Activated CD8-positive, alpha-beta memory T cell treated with anti-CD3 and anti-CD28 coated beads for 4 hours (primary cell): Measurements from ENCODE around the gene VWA2.

Experiments
- DNase-seq, 2 donors: peaks; one replicate each; pipeline ENCODE4 v3.0.0-alpha.2; 2020; ENCODE audit warnings: low read depth in 2 of 2

Gene VWA2

DNA sequence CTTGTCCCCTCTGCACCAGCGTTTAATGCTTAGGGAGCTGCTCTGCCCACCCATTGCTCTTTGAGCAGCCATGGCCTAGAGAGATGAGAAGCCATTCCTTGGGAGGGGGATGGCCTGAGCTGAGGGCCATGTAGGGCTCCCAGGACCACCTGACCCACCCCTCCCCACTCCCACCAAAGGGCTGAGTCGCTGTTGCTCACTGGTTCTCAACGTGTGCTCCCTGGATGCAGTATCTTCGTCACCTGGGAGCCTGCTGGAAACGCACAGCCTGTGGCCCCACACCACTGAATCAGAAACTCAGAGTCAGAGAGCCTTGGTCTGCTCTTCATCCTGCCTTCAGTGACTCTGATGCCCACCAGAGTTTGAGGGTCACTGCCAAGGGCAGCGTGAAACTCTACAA is 37.0 kb downstream of the VWA2 start:
- DNase-seq, result no peak

GRCh38 chr10:114276671-114277070 is 37.6 kb downstream of the VWA2 start:
- DNase-seq, result no peak

DNA sequence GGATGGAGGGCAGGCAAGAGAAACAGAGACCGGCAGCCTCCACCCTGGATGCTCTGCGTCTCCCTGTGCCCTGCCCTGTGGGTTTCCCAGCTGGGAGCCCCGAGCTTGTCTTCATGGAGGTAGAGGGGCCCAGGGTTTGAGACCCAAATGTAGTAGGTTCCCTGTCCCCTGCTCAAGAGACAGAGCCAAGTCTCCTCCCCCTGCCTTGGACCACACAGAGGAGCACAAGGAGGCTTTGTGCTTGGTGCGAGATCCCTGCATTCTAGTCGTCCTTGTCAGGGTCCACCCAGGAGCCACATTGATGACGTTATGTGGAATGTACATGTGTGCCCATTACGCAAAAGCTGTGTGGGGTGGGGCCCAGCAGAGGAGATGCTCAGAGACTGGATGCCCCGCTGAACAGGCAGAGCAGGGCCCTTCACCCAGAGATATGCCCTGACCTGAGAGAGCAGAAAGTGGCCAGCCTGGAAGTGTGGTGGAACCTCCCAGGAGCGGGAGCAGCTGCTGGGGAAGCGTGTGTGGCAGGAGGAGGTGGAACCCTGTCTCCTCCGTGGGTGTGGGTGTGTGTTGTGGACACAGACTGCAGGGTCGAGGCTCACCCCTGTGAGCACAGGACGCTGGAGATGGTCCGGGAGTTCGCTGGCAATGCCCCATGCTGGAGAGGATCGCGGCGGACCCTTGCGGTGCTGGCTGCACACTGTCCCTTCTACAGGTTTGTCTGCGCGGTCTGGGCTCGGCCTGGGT is 39.3 kb downstream of the VWA2 start:
- DNase-seq, result no peak

DNA sequence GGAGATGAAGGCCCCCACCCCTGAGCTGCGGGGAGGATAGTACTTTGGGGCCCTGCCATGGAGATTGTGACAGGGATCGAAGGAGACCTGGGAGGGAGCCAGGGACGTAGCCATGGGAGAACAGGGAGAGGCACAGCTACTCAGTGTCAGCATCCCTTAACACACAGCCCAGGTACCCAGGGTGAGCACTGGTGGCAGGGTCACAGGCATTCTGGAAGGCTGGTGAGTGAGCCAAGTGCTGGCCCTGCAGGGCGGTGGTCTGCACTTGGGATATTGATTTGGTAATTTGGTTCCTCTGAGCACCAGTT is 39.8 kb downstream of the VWA2 start:
- no peak for DNase-seq

DNA sequence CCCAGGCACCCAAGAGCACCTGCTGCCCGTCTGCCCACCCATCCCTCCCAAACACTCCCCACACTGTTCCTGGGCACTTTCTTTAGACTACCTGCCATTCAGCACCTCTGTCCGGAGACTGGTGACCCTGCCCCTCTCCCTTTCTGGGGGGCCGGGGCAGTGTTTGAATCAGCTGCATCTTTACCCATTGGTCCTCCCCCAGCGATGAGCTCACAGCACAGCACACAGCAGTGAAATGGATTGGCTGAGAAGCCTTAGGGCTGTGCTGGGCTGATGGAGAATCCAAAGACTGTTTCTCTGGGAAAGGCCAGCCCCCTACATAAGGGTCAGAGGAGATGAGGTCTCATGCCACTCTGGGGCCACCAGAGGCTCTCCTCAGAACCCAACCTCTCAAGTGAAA is 40.2 kb downstream of the VWA2 start:
- no peak for DNase-seq

DNA sequence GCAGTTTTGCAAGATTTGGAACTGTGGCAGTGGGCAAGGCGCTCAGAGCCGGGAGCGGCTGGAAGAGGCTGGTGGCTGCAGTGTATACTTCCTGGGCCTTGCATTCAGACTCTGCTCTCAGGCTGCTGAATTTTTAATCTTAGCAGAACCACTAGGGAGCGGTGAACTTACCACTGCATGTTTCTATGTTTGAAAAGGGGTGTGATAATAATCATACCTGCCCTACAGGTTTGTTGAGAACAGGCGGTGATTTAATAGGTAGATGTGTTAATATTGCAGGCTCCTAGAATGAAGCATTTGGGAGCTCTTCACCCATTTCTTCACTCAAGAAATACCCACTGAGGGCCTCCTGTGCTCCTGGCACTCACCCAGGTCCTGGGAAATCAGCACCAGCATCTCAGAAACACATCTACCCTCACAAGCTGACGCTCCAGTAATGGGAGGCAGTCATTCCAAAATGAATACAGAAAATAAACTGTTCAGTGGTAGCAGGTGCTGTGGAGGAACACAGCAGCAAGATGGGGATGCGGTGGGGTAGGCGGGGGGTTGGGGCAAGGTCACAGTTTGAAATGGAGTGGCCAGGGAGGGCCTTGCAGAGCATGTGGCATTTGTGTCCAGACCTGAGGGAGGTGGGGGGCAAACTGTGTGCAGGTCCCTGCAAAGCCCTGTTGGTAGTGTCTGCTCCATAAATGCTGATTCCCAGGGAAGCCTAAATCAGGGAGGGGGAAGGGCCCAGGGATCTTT is 41.0 kb downstream of the VWA2 start:
- no peak for DNase-seq

DNA sequence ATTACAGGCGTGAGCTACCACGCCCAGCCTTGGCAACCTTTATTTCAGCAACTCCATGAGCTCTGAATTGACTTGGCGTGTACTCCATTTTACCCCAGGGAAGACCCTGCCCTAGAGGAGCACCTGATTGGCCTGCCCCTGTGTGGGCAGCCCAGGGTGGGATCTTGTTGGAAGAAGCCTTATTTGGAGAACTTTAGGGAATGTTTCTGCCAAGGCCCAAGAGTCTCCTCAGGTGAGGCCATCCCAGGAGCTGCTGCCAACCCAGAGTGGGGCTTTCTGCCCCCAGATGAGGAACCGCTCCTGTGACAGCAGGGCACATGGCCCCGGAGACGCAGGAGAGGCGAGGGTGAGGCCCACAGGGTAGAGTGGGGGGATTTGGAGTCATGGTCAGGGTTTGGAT is 42.0 kb downstream of the VWA2 start:
- DNase-seq, result no peak

- DNase-seq, result no peak
Observed at GRCh38 chr10:114281461-114281860, 42.4 kb downstream of the VWA2 start.

DNA sequence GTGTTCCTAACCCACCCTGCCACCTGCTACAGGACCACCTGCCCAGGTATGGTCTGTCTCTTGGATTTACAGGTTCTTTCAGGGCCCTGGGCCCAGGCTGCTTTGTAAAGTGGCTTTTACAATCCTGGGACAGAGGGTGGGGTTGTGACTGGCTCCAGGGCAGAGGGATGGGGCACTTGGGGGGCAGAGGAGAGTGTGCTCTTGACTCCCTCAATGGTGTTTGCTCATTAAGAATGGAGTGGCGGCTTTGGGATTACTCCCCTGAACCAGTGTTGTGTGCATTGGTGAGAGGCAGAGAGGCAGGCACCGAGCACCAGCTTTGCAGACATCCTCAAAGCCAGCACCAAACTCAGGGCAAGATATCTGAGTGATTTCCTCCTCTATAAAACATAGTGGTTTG is 43.5 kb downstream of the VWA2 start:
- no peak for DNase-seq

- DNase-seq, result no peak
Observed at GRCh38 chr10:114283091-114283490, 44.0 kb downstream of the VWA2 start.

- no peak for DNase-seq
Observed at GRCh38 chr10:114283535-114284234, 44.6 kb downstream of the VWA2 start.

GRCh38 chr10:114284346-114285071 is 45.5 kb downstream of the VWA2 start:
- DNase-seq, result no peak

GRCh38 chr10:114285961-114286441 is 46.9 kb downstream of the VWA2 start:
- no peak for DNase-seq

- no peak for DNase-seq
Observed at GRCh38 chr10:114286921-114287320, 47.9 kb downstream of the VWA2 start.

- DNase-seq, result no peak
Observed at GRCh38 chr10:114288424-114289095, 49.5 kb downstream of the VWA2 start.

- DNase-seq, result no peak
Observed at GRCh38 chr10:114289096-114289436, 50.0 kb downstream of the VWA2 start.

DNA sequence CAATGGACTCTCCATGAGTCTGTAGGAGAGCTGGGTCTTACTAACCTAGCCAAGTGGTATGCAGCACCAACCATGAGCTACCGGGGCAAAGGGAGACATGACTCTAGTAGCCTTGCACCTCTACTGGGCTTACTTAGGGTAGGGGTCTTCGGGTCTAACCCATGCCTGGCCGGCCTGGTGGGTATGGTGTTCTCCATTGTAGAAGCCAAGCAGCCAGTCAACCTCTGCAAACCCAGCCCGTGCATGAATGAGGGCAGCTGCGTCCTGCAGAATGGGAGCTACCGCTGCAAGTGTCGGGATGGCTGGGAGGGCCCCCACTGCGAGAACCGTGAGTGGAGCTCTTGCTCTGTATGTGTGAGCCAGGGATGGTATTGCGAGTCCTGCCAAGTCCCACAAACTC is 51.0 kb downstream of the VWA2 start:
- no peak for DNase-seq

DNA sequence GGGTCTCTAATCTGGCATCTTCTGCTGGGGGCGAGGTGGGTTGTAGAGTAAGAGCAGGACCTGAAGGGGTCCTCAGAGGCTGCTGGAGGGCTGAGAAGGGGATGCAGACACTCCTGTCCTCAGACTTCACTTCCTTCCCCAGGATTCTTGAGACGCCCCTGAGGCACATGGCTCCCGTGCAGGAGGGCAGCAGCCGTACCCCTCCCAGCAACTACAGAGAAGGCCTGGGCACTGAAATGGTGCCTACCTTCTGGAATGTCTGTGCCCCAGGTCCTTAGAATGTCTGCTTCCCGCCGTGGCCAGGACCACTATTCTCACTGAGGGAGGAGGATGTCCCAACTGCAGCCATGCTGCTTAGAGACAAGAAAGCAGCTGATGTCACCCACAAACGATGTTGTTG is 52.0 kb downstream of the VWA2 start:
- no peak for DNase-seq

DNA sequence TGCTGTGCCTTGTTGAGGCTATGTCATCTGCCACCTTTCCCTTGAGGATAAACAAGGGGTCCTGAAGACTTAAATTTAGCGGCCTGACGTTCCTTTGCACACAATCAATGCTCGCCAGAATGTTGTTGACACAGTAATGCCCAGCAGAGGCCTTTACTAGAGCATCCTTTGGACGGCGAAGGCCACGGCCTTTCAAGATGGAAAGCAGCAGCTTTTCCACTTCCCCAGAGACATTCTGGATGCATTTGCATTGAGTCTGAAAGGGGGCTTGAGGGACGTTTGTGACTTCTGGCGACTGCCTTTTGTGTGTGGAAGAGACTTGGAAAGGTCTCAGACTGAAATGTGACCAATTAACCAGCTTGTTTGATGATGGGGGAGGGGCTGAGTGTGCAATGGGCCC is 52.5 kb downstream of the VWA2 start:
- no peak for DNase-seq

- no peak for DNase-seq
Observed at GRCh38 chr10:114293075-114293474, 54.0 kb downstream of the VWA2 start.

DNA sequence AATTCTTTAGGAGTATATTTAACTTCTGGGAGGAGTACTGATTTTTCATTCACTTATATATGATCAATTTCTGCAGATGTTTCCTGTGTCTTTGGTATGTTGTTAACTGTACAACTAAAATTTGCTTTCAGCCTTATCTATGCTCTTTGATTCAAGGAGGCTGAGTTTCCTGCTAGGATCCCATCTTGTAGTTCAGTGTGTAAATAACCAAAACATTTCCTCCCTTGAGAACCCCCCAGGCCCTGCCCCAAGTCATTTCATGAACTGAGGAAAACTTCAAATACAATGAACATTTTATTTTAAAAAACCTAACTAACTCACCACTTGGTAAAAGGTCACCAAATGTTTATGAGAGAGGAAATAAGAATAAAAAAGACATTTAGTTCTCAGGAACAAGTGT is 55.5 kb downstream of the VWA2 start:
- no peak for DNase-seq

DNA sequence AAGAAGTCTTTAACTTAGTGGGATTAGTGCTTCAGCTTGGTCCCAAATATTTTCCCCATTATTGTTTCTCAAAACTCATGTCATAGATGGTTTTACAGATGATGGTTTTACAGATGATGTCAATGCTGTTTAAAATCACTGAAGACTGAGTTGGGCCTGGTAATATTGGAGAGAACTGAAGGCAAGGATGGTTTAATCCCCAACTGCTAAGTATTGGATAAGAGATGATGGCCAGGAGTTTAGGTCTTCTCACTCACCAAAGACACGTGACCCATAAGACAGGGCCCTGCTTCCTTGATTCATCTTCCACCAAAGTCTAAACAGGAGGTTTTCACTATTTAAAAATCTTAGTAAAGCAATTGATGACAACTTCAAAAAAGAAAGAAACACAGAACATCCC is 56.3 kb downstream of the VWA2 start:
- DNase-seq, result no peak
